Fibroblast of mammary gland (primary cell): Measurements from ENCODE around the gene FLCN.

ENCODE experiments used
- DNase-seq: peaks from one replicate; pipeline ENCODE4 v3.0.0-alpha.2; 2010; ENCODE audit warnings: low read depth
- H3K4me3 ChIP-seq: 2 replicates; pipeline ENCODE4 v1.5.1; 2011; ENCODE audit warnings: low read depth, mild to moderate bottlenecking, low read length, moderate library complexity; ENCODE audit not compliant: control insufficient read depth
- CTCF ChIP-seq: conservative IDR thresholded peaks from 2 replicates; pipeline ENCODE4 v1.5.1; 2011; ENCODE audit warnings: low read depth, low read length, inconsistent platforms; ENCODE audit not compliant: control insufficient read depth, insufficient read depth

Gene FLCN

GRCh38 chr17:17175917-17176316, 61.1 kb downstream of the FLCN start:
- no peak for DNase-seq
- no peak overlapping the region for H3K4me3 ChIP-seq
- TF ChIP-seq CTCF, result no peak

DNA sequence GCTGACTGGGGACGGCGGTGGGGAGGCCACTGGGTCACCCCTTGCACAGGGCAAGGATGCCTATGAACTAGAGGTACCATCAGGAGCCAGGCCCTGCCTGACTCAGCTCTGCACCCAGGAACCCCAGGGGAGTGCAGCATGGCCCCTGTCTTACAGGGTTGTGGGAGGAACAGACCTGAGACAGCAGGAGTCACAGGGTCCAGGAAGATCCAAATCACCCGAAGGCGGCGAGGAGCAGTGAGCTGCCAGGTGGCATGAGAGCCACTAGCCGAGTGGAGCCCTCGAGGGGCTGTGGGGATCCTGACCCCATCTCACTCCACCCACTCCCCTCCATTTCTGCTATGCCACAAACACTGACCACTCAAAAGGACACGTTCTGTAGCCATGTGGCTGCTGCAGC, 61.6 kb downstream of the FLCN start:
- no peak for DNase-seq
- no peak overlapping the region for H3K4me3 ChIP-seq
- no peak for TF ChIP-seq CTCF

DNA sequence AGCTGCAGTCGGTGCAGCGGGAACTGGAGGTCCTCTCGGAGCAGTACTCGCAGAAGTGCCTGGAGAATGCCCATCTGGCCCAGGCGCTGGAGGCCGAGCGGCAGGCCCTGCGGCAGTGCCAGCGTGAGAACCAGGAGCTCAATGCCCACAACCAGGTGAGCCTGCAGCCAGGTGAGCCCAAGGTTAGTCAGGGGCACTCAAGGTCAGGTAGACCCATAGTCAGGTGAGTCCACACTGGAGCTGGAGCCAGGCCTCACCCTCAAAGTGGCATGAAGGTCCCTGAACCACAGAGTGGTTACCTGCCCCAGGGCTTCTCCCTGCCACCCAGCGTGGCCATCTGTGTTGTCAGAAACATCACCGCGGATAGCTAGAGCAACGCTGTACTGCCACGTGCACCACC, 63.0 kb downstream of the FLCN start:
- no peak overlapping the region for H3K4me3 ChIP-seq
- no peak for TF ChIP-seq CTCF
- DNase-seq, result no peak

GRCh38 chr17:17172990-17173389, 64.0 kb downstream of the FLCN start:
- no peak for DNase-seq
- H3K4me3 ChIP-seq, result no peak overlapping the region
- TF ChIP-seq CTCF, result no peak

- DNase-seq, result no peak
- H3K4me3 ChIP-seq, result no peak overlapping the region
- TF ChIP-seq CTCF, result no peak
Measured at GRCh38 chr17:17172001-17172939, 64.7 kb downstream of the FLCN start.

DNA sequence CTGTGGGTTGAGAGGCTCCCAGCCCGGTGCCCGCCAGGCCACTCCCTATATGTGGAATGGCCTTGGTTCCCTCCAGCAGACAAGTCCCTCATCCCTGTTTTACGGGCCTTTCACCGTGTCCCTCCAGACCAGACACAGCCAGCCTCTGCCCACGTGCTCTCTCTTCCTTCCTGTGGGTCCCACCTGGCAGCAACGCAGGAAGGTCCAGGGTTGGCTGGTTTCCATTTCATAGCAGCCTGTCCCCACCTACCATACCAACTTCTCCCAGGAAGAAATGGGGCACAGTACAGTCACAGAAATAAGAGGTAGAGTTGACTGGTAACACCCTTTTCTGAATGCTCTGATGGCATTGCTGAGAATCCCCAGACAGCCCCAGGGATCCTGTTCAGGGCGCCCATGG, 65.8 kb downstream of the FLCN start:
- TF ChIP-seq CTCF, result no peak
- no peak overlapping the region for H3K4me3 ChIP-seq
- DNase-seq, result no peak
